Measurements from ENCODE around the gene ACTR3C.
"Not testable (repeated sequence)": the region's sequence is repeated elsewhere in the genome, so short reads cannot be mapped to it uniquely, and the experiment has no call there.

ACTR3C gene

GRCh38 chr7:150312649-150313366, 10.5 kb downstream of the ACTR3C start:
- DNase-seq = not testable (repeated sequence)

GRCh38 chr7:150311711-150312110, 11.6 kb downstream of the ACTR3C start:
- no peak for DNase-seq

- DNase-seq = no peak
These were observed 12.2 kb downstream of the ACTR3C start for GRCh38 chr7:150311146-150311545.

GRCh38 chr7:150308575-150308974, 14.8 kb downstream of the ACTR3C start:
- DNase-seq = no peak

- DNase-seq = no peak
These were observed 15.4 kb downstream of the ACTR3C start for GRCh38 chr7:150307904-150308303.

- DNase-seq = no peak
These were observed 16.2 kb downstream of the ACTR3C start for GRCh38 chr7:150307129-150307528.

- DNase-seq = not testable (repeated sequence)
These were observed 17.0 kb downstream of the ACTR3C start for GRCh38 chr7:150306377-150306776.

- DNase-seq = not testable (repeated sequence)
These were observed 17.5 kb downstream of the ACTR3C start for GRCh38 chr7:150305903-150306284.

- not testable (repeated sequence) for DNase-seq
These were observed 18.0 kb downstream of the ACTR3C start for GRCh38 chr7:150305259-150305902.

GRCh38 chr7:150304499-150305258, 18.7 kb downstream of the ACTR3C start:
- DNase-seq = not testable (repeated sequence)

GRCh38 chr7:150302908-150303310, 20.4 kb downstream of the ACTR3C start:
- DNase-seq = not testable (repeated sequence)

GRCh38 chr7:150297978-150298377, 25.4 kb downstream of the ACTR3C start:
- DNase-seq = not testable (repeated sequence)

- not testable (repeated sequence) for DNase-seq
These were observed 26.5 kb downstream of the ACTR3C start for GRCh38 chr7:150296802-150297201.

GRCh38 chr7:150295614-150296013, 27.7 kb downstream of the ACTR3C start:
- not testable (repeated sequence) for DNase-seq

- not testable (repeated sequence) for DNase-seq
These were observed 28.3 kb downstream of the ACTR3C start for GRCh38 chr7:150295027-150295426.

- DNase-seq = not testable (repeated sequence)
These were observed 33.0 kb downstream of the ACTR3C start for GRCh38 chr7:150290317-150290716.

GRCh38 chr7:150288816-150289215, 34.5 kb downstream of the ACTR3C start:
- DNase-seq = not testable (repeated sequence)

GRCh38 chr7:150287815-150288214, 35.5 kb downstream of the ACTR3C start:
- DNase-seq = not testable (repeated sequence)

- DNase-seq = not testable (repeated sequence)
These were observed 37.2 kb downstream of the ACTR3C start for GRCh38 chr7:150285849-150286754.

- DNase-seq = not testable (repeated sequence)
These were observed 39.7 kb downstream of the ACTR3C start for GRCh38 chr7:150283608-150284007.

- not testable (repeated sequence) for DNase-seq
These were observed 40.2 kb downstream of the ACTR3C start for GRCh38 chr7:150283111-150283510.

- DNase-seq = not testable (repeated sequence)
These were observed 41.5 kb downstream of the ACTR3C start for GRCh38 chr7:150281681-150282403.

All from left hindlimb (tissue), 1 donor.